Immature natural killer cell (primary cell): ENCODE data around the gene PXDC1. TPM values are rescaled to one million over a fixed set of nuclear protein-coding genes. Genes with fewer than 3 reads are reported as not detected.
"Not testable (repeated sequence)": the region's sequence is repeated elsewhere in the genome, so short reads cannot be mapped to it uniquely, and the experiment has no call there.

Experiments
- DNase-seq, 3 donors: peaks; one replicate each; pipeline ENCODE4 v3.0.0; 2022; ENCODE audit warnings: mixed read lengths in 1 of 3
- H3K27ac Mint-ChIP-seq, 6 donors: one replicate each; pipeline ENCODE4 v1.8.0; 2020; ENCODE audit warnings: mixed read lengths in 6 of 6, mild to moderate bottlenecking in 5 of 6, inconsistent platforms in 4 of 6, moderate library complexity in 3 of 6
- H3K27me3 Mint-ChIP-seq, 3 donors: one replicate each; pipeline ENCODE4 v1.8.0; 2020 to 2021; ENCODE audit warnings: low read depth in 3 of 3, mild to moderate bottlenecking in 3 of 3, mixed read lengths in 3 of 3, moderate library complexity in 3 of 3, inconsistent platforms in 1 of 3
- H3K36me3 Mint-ChIP-seq, 3 donors: one replicate each; pipeline ENCODE4 v1.8.0; 2020; ENCODE audit warnings: mixed read lengths in 3 of 3, inconsistent platforms in 2 of 3, mild to moderate bottlenecking in 2 of 3
- H3K4me1 Mint-ChIP-seq, 2 donors: one replicate each; pipeline ENCODE4 v1.8.0; 2020; ENCODE audit warnings: inconsistent platforms in 2 of 2, mild to moderate bottlenecking in 2 of 2, mixed read lengths in 2 of 2, moderate library complexity in 1 of 2
- H3K4me3 Mint-ChIP-seq, 5 donors: one replicate each; pipeline ENCODE4 v1.8.0; 2020; ENCODE audit warnings: mild to moderate bottlenecking in 5 of 5, mixed read lengths in 5 of 5, inconsistent platforms in 3 of 5, moderate library complexity in 3 of 5
- H3K9me3 Mint-ChIP-seq, 6 donors: one replicate each; pipeline ENCODE4 v1.8.0; 2020; ENCODE audit warnings: mild to moderate bottlenecking in 6 of 6, mixed read lengths in 6 of 6, inconsistent platforms in 4 of 6, moderate library complexity in 3 of 6
- polyA plus RNA-seq, 3 donors: library from polyadenylated mRNA; unstranded; fragments of 300-500 nt; fragmentation: Illumina TruSeq; gene quantifications; one replicate each; pipeline ENCODE4 v1.2.3, GENCODE V29; 2021

The PXDC1 gene
- polyA plus RNA-seq, 3 donors from 2014 or later, result not detected

GRCh38 chr6:3775847-3776246, 24.3 kb upstream of the PXDC1 start:
- no peaks in the 10 kb centered on the region for H3K36me3 Mint-ChIP-seq
- no peak overlapping the region for H3K27ac Mint-ChIP-seq
- H3K4me1 Mint-ChIP-seq, result no peaks in the 10 kb centered on the region
- H3K27me3 Mint-ChIP-seq, result no peaks in the 10 kb centered on the region
- H3K9me3 Mint-ChIP-seq, result no peaks in the 10 kb centered on the region
- DNase-seq, result no peak
- no peak overlapping the region for H3K4me3 Mint-ChIP-seq

- H3K9me3 Mint-ChIP-seq, result no peaks in the 10 kb centered on the region
- H3K36me3 Mint-ChIP-seq, result no peaks in the 10 kb centered on the region
- no peak for DNase-seq
- H3K4me3 Mint-ChIP-seq, result no peak overlapping the region
- H3K27ac Mint-ChIP-seq, result no peak overlapping the region
- no peaks in the 10 kb centered on the region for H3K4me1 Mint-ChIP-seq
- peaks cover 0 to 2% (median 0%) of the 10 kb centered on the region in 3 donors for H3K27me3 Mint-ChIP-seq
These were observed 23.9 kb upstream of the PXDC1 start for GRCh38 chr6:3775386-3775785.

GRCh38 chr6:3773678-3774298, 22.3 kb upstream of the PXDC1 start:
- Mint-ChIP-seq H3K27ac (no peak overlapping the region), H3K4me1 (no peaks in the 10 kb centered on the region), H3K36me3 (no peaks in the 10 kb centered on the region), H3K4me3 (no peak overlapping the region), H3K9me3 (no peaks in the 10 kb centered on the region), H3K27me3 (peaks cover 2 to 6% (median 4%) of the 10 kb centered on the region in 3 donors)
- no peak for DNase-seq

GRCh38 chr6:3772127-3772999, 20.9 kb upstream of the PXDC1 start:
- not testable (repeated sequence) for H3K9me3 Mint-ChIP-seq, H3K36me3 Mint-ChIP-seq, H3K27me3 Mint-ChIP-seq, H3K27ac Mint-ChIP-seq, H3K4me3 Mint-ChIP-seq, DNase-seq, H3K4me1 Mint-ChIP-seq

- Mint-ChIP-seq H3K9me3 (no peaks in the 10 kb centered on the region), H3K27me3 (peaks cover 4 to 6% (median 4%) of the 10 kb centered on the region in 3 donors), H3K4me3 (no peak overlapping the region), H3K36me3 (no peaks in the 10 kb centered on the region), H3K4me1 (no peaks in the 10 kb centered on the region), H3K27ac (no peak overlapping the region)
- DNase-seq, result no peak
These were observed 20.0 kb upstream of the PXDC1 start for GRCh38 chr6:3771407-3772011.

GRCh38 chr6:3770023-3770720, 18.7 kb upstream of the PXDC1 start:
- Mint-ChIP-seq H3K4me1 (no peaks in the 10 kb centered on the region), H3K27me3 (peaks cover 4 to 6% (median 4%) of the 10 kb centered on the region in 3 donors), H3K4me3 (no peak overlapping the region), H3K36me3 (no peaks in the 10 kb centered on the region), H3K27ac (no peak overlapping the region), H3K9me3 (no peaks in the 10 kb centered on the region)
- DNase-seq, result no peak

GRCh38 chr6:3769610-3770009, 18.1 kb upstream of the PXDC1 start:
- Mint-ChIP-seq H3K9me3 (no peaks in the 10 kb centered on the region), H3K27ac (no peak overlapping the region), H3K36me3 (no peaks in the 10 kb centered on the region), H3K4me3 (no peak overlapping the region), H3K27me3 (peaks cover 4 to 6% (median 4%) of the 10 kb centered on the region in 3 donors), H3K4me1 (no peaks in the 10 kb centered on the region)
- DNase-seq, result no peak

- H3K36me3 Mint-ChIP-seq, result no peaks in the 10 kb centered on the region
- H3K27ac Mint-ChIP-seq, result no peak overlapping the region
- H3K4me1 Mint-ChIP-seq, result no peaks in the 10 kb centered on the region
- no peak for DNase-seq
- H3K4me3 Mint-ChIP-seq, result no peak overlapping the region
- no peaks in the 10 kb centered on the region for H3K9me3 Mint-ChIP-seq
- H3K27me3 Mint-ChIP-seq, result peaks cover 4 to 6% (median 4%) of the 10 kb centered on the region in 3 donors
These were observed 17.0 kb upstream of the PXDC1 start for GRCh38 chr6:3768502-3768901.

GRCh38 chr6:3767483-3767882, 16.0 kb upstream of the PXDC1 start:
- not testable (repeated sequence) for H3K9me3 Mint-ChIP-seq, H3K4me3 Mint-ChIP-seq, H3K27ac Mint-ChIP-seq, H3K4me1 Mint-ChIP-seq, DNase-seq, H3K27me3 Mint-ChIP-seq, H3K36me3 Mint-ChIP-seq

- no peaks in the 10 kb centered on the region for H3K9me3 Mint-ChIP-seq
- no peak overlapping the region for H3K27ac Mint-ChIP-seq
- DNase-seq, result no peak
- no peak overlapping the region for H3K4me3 Mint-ChIP-seq
- H3K36me3 Mint-ChIP-seq, result no peaks in the 10 kb centered on the region
- peaks cover 4 to 6% (median 6%) of the 10 kb centered on the region in 3 donors for H3K27me3 Mint-ChIP-seq
- no peaks in the 10 kb centered on the region for H3K4me1 Mint-ChIP-seq
These were observed 14.7 kb upstream of the PXDC1 start for GRCh38 chr6:3766214-3766613.

GRCh38 chr6:3765415-3765814, 13.9 kb upstream of the PXDC1 start:
- Mint-ChIP-seq H3K36me3 (no peaks in the 10 kb centered on the region), H3K27ac (no peak overlapping the region), H3K9me3 (no peaks in the 10 kb centered on the region), H3K4me1 (no peaks in the 10 kb centered on the region), H3K27me3 (peaks cover 2 to 6% (median 6%) of the 10 kb centered on the region in 3 donors), H3K4me3 (no peak overlapping the region)
- DNase-seq, result no peak

- no peaks in the 10 kb centered on the region for H3K36me3 Mint-ChIP-seq
- H3K27ac Mint-ChIP-seq, result no peak overlapping the region
- no peak for DNase-seq
- H3K4me1 Mint-ChIP-seq, result no peaks in the 10 kb centered on the region
- no peaks in the 10 kb centered on the region for H3K9me3 Mint-ChIP-seq
- no peak overlapping the region for H3K4me3 Mint-ChIP-seq
- peaks cover 1 to 2% (median 2%) of the 10 kb centered on the region in 3 donors for H3K27me3 Mint-ChIP-seq
These were observed 13.2 kb upstream of the PXDC1 start for GRCh38 chr6:3764516-3765335.

GRCh38 chr6:3762852-3763251, 11.3 kb upstream of the PXDC1 start:
- Mint-ChIP-seq H3K4me1 (no peaks in the 10 kb centered on the region), H3K4me3 (no peak overlapping the region), H3K9me3 (no peaks in the 10 kb centered on the region), H3K36me3 (no peaks in the 10 kb centered on the region), H3K27ac (no peak overlapping the region), H3K27me3 (peaks cover 0 to 2% (median 2%) of the 10 kb centered on the region in 3 donors)
- DNase-seq, result no peak
